ENCODE results near the gene NUDT19. TPM values are rescaled to one million over a fixed set of nuclear protein-coding genes. Genes with fewer than 3 reads are reported as not detected.

The NUDT19 gene
- total and polyA plus RNA-seq, 4 donors, result 4.6 to 9.2 (median 6.6) TPM

DNA sequence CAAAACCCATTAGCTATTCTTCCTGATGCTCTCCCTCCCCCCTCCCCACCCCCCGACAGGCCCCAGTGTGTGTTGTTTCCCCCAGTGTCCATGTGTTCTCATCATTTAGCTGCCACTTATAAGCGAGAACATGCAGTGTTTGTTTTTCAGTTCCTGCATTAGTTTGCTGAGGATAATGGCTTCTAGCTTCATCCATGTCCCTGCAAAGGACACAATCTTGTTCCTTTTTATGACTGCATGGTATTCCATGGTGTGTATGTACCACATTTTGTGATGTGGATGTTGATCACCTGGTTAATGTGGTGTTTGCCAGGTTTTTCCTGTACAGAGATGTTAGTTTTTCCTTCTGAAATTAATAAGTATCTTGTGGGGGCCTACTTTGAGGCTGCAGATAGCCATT is 59.4 kb downstream of the NUDT19 start:
- TF ChIP-seq, protein P1, sequence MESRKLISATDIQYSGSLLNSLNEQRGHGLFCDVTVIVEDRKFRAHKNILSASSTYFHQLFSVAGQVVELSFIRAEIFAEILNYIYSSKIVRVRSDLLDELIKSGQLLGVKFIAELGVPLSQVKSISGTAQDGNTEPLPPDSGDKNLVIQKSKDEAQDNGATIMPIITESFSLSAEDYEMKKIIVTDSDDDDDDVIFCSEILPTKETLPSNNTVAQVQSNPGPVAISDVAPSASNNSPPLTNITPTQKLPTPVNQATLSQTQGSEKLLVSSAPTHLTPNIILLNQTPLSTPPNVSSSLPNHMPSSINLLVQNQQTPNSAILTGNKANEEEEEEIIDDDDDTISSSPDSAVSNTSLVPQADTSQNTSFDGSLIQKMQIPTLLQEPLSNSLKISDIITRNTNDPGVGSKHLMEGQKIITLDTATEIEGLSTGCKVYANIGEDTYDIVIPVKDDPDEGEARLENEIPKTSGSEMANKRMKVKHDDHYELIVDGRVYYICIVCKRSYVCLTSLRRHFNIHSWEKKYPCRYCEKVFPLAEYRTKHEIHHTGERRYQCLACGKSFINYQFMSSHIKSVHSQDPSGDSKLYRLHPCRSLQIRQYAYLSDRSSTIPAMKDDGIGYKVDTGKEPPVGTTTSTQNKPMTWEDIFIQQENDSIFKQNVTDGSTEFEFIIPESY (IDR thresholded peaks at IDR 0.05), result no peak
- TF ChIP-seq FOXA1 (IDR thresholded peaks at IDR 0.05) (no peak), RAD21 (IDR thresholded peaks at IDR 0.05) (no peak), JUND (IDR thresholded peaks at IDR 0.05) (no peak), SP1 (IDR thresholded peaks at IDR 0.05) (no peak)
- TF ChIP-seq, protein P2, sequence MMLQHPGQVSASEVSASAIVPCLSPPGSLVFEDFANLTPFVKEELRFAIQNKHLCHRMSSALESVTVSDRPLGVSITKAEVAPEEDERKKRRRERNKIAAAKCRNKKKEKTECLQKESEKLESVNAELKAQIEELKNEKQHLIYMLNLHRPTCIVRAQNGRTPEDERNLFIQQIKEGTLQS (IDR thresholded peaks at IDR 0.05), result no peak
- Histone ChIP-seq H3K9me3 (ENCODE audit: control insufficient read depth in 4 of 4, low read length in 3 of 4) (no peaks in the 10 kb centered on the region), H3K27ac (ENCODE audit: low read depth in 1 of 2, low read length in 2 of 2) (no peak overlapping the region), H3K9ac (ENCODE audit: low read depth in 1 of 2, low read length in 2 of 2) (no peak overlapping the region), H3K27me3 (ENCODE audit: control insufficient read depth in 4 of 4, insufficient read depth in 4 of 4, low read length in 3 of 4) (peaks cover 0 to 5% (median 0%) of the 10 kb centered on the region in 4 donors), H3K36me3 (ENCODE audit: control insufficient read depth in 4 of 4, insufficient read depth in 3 of 4, low read depth in 1 of 4, low read length in 3 of 4) (no peaks in the 10 kb centered on the region), H3K4me1 (ENCODE audit: control insufficient read depth in 4 of 4, insufficient read depth in 4 of 4, low read length in 3 of 4) (no peaks in the 10 kb centered on the region), H3K4me3 (ENCODE audit: low read depth in 1 of 3, low read length in 3 of 3) (no peak overlapping the region)
- WGBS, result 77% methylated on average over 2 of the region's 2 CpGs
- no peak for DNase-seq (ENCODE audit: low spot score)

DNA sequence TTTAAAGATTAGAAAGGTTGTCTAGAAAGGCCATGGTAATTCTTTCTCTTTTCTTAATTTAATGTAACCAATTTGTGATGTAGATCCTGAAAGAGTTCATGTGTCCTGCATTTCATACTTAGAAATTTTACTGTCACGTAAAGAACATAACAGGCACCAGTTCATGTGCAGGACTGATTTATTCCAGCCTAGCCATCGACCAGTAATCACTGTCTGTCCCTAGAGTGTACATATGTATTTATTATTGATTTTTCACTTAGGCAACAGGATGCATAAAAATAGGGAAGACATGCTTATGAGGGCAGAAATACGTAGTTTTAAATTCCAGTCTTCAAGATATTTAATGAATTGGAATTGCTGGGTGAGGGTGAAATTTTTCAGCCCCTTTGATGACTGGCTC is 65.6 kb downstream of the NUDT19 start:
- Histone ChIP-seq H3K4me3 (ENCODE audit: low read depth in 1 of 3, low read length in 3 of 3) (no peak overlapping the region), H3K4me1 (ENCODE audit: control insufficient read depth in 4 of 4, insufficient read depth in 4 of 4, low read length in 3 of 4) (no peaks in the 10 kb centered on the region), H3K36me3 (ENCODE audit: control insufficient read depth in 4 of 4, insufficient read depth in 3 of 4, low read depth in 1 of 4, low read length in 3 of 4) (no peaks in the 10 kb centered on the region), H3K27me3 (ENCODE audit: control insufficient read depth in 4 of 4, insufficient read depth in 4 of 4, low read length in 3 of 4) (peaks cover 0 to 5% (median 0%) of the 10 kb centered on the region in 4 donors), H3K9me3 (ENCODE audit: control insufficient read depth in 4 of 4, low read length in 3 of 4) (peaks cover 0 to 7% (median 7%) of the 10 kb centered on the region in 4 donors), H3K9ac (ENCODE audit: low read depth in 1 of 2, low read length in 2 of 2) (no peak overlapping the region), H3K27ac (ENCODE audit: low read depth in 1 of 2, low read length in 2 of 2) (no peak overlapping the region)
- no peak for TF ChIP-seq FOXA2 (IDR thresholded peaks at IDR 0.05)
- TF ChIP-seq, protein P1 (IDR thresholded peaks at IDR 0.05), result no peak
- TF ChIP-seq FOXA1 (IDR thresholded peaks at IDR 0.05), result no peak
- TF ChIP-seq TAF1 (conservative IDR thresholded peaks at IDR 0.05), result no peak
- TF ChIP-seq RAD21 (IDR thresholded peaks at IDR 0.05), result no peak
- TF ChIP-seq SP1 (IDR thresholded peaks at IDR 0.05), result no peak
- no peak for TF ChIP-seq JUND (IDR thresholded peaks at IDR 0.05)
- no peak for TF ChIP-seq HNF4G (IDR thresholded peaks at IDR 0.05)
- TF ChIP-seq, protein P2 (IDR thresholded peaks at IDR 0.05), result no peak
- WGBS, result 75% methylated on average over 3 of the region's 3 CpGs
- no peak for DNase-seq (ENCODE audit: low spot score)

Small RNA genes lying within 50 kb of the gene (small RNA-seq; reads per million reads assigned to genes)
- gene RN7SL789P, result not detected

Other genes starting within 250 kb of the NUDT19 start
- gene PDCD5, start 110.6 kb upstream of the NUDT19 start, total RNA-seq, result 10 to 100 TPM; 25.4 to 25.8 TPM
- gene PDCD5, start 110.6 kb upstream of the NUDT19 start, polyA plus RNA-seq, result 10 to 100 TPM; 46.7 to 90.8 TPM
- gene ANKRD27, start 16.6 kb upstream of the NUDT19 start, total RNA-seq, result 10 to 100 TPM; 11.1 to 14.2 TPM
- 1 to 10 TPM; 3.4 to 4.4 TPM for gene ANKRD27, start 16.6 kb upstream of the NUDT19 start, polyA plus RNA-seq
- gene RGS9BP, start 16.0 kb upstream of the NUDT19 start, total RNA-seq, result under 1 TPM; under 0.01 to 0.05 TPM
- under 1 TPM in 1 of 2 donors, not detected in 1; 0.01 TPM for gene RGS9BP, start 16.0 kb upstream of the NUDT19 start, polyA plus RNA-seq
- under 1 TPM; under 0.01 to 0.23 TPM for gene TDRD12, start 27.9 kb downstream of the NUDT19 start, total RNA-seq
- gene TDRD12, start 27.9 kb downstream of the NUDT19 start, polyA plus RNA-seq, result under 1 TPM in 1 of 2 donors, not detected in 1; 0.02 TPM
- 10 to 100 TPM in 1 of 2 donors, 1 to 10 TPM in 1; 6.8 to 16.3 TPM for gene SLC7A9, start 177.9 kb downstream of the NUDT19 start, total RNA-seq
- 10 to 100 TPM in 1 of 2 donors, 1 to 10 TPM in 1; 9.0 to 10.7 TPM for gene SLC7A9, start 177.9 kb downstream of the NUDT19 start, polyA plus RNA-seq

All from liver (tissue), 10 donors.